GM19025 (cell line): ENCODE results near the gene VAV3.
"Not testable (repeated sequence)": the region's sequence is repeated elsewhere in the genome, so short reads cannot be mapped to it uniquely, and the experiment has no call there.

Experiments used
- ATAC-seq: cut with Tn5 transposase; IDR thresholded peaks from one replicate; pipeline ENCODE4 v1.9.1; 2021; ENCODE audit warnings: mild to moderate bottlenecking, low read depth, moderate library complexity; ENCODE audit not compliant: unreplicated experiment

Gene VAV3

DNA sequence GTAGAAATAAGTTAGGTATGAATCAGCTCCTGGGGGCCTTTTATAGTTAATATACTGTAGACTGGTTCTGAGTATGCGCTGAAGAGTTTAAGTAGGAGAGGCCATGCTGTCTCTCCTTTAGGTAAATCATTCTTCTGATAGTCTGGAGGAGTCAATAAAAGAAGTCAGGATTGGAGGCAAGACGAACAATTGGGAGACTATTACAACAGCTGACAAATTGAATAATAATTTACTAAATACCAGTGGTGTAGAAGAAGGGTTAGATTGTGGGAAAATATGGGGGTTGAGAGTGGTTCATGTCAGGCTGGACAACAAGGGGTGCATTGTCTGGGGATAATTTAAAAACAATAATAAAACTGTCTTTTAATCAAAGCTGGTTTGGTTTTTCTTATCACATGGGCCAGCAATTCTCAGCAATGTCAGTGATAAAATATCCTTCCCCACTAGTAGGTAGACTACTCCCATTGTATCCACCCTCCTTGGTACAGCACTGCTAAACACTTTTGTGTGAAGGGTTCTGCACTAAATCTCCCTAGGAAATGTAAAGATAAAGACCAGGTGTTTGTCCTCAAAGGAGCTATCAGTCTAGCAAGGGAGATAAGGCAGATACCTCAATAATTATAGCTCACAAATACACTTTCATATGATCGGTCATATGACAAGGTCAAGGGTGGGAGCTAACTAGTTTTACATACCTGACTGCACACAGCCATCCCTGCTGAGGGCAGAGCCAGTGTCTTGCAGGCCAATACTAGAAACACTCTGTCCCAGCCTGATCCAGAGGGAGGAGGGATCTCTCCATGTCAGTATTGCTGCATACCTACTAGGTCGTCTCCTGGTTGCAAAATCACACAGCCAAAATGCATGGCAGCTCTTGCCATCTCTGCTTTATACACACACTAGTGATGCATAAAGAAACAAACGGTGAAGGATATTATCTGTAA lies 299.7 kb downstream of the VAV3 start:
- no peak for ATAC-seq

DNA sequence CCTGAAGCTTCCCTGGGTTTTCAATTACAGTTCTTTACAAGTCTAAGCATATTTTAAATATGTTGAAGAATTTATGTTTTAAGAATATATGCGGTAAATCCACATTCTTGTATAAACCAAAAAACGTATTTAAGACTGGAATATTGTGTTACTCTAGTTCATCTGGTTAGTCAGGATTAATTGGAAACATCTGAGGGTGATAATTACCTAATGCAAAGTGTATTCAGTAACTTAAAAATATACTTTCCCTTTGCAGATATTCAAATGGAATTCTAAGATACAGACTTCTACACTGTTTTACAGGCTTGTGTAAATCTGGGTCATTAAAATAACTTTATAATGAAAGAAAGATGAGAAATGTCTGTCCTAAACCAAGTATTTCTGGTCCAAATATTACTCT lies 302.0 kb downstream of the VAV3 start:
- no peak for ATAC-seq

DNA sequence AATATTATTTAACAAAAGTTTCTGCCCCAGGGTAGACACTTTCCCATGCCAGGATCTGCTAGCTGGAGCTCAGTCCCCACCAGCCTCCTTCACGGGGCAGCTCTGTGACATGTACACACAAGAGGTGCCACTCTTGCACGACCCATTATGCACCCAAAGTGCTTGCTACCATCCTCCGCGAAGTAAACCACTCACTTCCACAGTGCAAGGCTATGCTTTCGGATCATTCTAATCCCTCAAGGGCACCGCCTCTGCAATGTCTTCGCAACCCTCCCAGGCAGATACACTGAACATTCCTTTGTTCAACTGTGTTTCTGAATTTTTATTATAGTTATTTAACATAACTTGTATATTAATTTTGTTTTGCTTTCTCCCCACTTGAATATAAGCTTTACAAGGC lies 303.8 kb downstream of the VAV3 start:
- ATAC-seq, result no peak

DNA sequence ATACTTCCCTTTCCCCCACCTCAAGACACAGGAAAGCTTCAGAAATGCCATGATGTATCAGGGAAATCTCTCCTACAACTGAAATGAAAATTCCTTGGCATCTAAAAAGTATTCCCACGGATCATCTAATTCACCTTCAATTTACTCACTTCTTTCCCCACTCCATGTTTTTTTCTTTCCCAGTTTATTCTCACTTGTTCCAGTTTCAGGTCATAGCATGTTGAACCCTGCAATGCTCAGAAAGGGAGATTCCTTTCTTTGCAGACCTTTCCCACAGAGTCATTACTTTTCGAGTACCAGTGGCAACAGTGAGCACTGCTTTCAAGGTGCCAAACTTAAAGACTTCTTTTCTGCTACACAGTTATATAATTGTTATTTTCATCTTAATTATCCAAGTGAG lies 305.0 kb downstream of the VAV3 start:
- ATAC-seq, result no peak

DNA sequence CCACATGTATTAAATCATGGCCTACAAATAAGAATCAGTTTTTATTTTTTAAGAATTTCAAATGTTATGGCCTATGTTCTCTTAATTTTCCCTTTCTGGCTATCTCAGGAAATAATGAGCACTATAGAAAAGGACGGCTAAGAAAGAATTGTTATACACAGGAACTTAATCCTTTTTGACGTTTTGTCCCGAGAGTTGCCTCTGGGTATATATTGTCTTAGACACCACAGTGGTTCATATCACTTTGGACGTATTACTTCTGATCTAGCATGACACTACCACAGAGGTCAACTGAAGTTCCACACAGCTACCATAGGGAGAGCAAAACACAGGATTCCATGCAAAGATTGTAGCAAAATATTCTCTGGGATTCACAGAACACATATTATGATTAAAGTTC lies 307.6 kb downstream of the VAV3 start:
- ATAC-seq, result no peak

DNA sequence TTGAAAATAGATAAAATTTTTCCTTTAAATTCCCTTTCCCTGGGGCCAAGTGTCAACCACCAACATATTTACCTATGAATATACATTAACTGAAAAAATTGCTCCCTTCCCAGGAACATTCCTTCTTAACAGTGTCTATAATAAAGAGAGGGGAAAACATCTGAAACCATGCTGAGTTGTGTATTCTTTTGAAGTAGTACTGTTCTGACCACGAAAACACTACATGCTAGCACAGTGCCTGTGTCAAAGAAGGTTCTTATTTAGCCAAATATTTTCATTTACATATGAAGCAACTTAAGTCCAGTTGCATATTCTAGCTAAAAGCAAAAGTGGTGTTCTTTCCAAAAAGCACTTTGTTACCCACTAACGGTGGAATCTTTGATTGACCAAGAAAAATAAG lies 311.2 kb downstream of the VAV3 start:
- ATAC-seq, result no peak

DNA sequence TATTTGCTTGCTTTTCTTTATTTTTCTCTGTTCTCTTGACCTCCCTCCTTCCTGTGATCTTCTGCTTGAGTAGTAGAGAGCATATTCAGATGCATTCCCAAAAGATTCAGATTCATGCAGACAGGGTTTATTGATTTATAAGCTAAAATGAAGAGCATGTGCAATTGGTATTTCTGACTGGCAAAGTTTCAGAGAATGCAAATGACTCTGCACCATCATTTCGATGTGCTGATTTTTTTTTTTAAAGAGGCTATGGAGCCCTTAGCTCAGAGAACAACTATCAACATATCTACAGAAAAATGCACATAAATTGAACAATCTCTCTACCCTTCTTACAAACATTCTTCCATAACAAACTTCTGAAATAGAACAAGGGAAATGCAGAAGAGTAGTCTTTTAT lies 312.0 kb downstream of the VAV3 start:
- ATAC-seq, result no peak

DNA sequence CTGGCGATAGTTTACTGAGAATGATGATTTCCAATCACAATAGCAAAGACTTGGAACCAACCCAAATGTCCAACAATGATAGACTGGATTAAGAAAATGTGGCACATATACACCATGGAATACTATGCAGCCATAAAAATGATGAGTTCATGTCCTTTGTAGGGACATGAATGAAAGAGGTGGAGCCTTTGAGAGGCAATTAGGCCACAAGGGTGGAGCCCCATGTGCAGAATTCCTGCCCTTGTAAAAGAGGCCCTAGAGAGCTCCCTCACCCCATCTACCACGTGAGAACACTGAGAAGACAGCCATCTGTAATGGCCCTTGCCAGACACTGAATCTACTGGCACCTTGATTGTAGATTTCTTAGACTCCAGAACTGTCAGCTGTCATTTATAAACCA lies 314.2 kb downstream of the VAV3 start:
- not testable (repeated sequence) for ATAC-seq

DNA sequence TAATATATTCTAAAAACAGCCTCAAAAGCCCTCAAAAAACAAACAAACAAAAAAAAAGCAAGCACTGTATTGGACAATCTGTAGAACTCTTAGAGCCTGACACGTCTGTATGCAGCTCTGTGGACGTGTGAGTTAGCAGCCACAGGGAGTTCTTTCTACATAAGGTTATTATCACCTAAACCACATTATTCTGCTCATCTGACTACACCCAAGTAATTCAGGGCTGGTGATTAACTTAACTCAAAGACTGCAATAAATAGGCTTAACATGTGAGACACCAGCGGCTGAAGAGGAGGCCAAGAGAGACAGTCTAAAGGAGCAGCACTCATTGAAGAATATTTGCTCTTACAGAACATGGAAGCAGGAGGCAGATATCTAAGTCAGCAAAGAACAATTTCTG lies 316.0 kb downstream of the VAV3 start:
- ATAC-seq, result no peak

DNA sequence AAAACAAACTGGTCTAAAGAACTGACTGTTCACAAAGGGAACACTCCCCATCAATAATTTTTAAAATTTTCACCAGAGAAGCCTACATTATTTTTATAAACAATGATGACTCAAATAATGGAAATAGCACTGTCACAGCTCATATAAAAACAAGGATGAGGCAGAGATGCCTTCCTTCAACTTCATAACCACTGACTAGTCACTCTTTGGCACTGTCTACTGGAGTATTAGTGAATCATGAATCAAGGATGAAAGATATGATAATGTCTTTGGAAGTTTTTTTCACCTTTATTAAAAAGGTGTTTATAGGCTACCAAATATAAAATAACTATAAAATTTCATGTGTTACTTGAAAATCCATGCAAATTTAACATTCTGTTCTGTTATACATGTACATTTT lies 316.9 kb downstream of the VAV3 start:
- ATAC-seq, result no peak

DNA sequence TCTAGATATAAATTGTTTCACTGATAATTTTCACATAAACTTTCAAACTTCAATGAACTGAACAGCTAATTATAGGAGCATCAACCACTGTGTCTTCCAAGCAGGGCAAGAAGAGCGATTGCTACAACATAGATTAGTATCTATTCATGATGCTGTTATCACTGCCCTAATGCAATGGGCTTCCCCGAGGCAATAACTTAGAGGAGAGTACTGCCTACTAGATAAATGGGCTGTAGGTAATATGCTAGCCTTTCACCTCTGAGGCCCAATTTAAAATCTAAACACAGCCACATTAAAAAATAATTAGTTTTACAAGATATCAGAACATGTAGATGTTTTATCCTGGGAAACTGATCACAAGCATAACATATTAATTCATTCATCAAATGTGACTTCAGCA lies 318.0 kb downstream of the VAV3 start:
- ATAC-seq, result no peak

DNA sequence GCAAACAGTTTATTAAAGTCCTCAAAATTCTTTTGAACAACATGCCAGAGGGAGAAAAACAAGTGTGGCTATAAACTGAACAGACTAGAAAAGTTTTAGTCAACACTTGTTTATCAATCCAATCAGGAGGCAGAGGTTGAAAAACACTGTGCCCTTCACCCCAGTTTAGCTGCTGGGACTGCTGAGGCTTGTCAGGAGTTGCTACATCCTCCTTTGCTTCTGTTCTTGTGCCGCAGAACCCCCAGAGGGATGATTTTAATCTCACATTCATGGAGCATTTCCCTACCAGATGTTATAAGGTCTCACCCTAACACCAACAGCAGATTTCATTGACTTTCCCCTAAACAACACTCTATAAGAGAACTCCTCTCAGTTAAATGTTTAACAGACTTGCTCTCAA lies 321.2 kb downstream of the VAV3 start:
- no peak for ATAC-seq

DNA sequence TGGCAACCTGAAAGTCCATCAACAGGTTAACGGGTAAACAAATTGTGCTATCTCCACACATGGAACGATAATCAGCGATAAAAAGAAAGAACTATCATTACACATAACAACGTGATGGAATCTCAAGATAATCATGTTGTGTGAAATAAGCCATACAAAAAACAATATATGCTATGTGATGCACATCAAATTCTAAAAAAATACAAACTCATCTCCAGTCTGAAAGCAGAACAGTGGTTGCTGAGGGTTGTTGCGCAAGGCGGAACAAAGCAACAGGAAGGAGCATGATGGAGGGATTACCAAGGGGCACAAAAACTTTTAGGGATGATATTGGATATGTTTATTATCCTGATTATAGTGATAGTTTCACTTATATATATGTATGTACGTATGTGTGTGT lies 324.8 kb downstream of the VAV3 start:
- ATAC-seq, result no peak

DNA sequence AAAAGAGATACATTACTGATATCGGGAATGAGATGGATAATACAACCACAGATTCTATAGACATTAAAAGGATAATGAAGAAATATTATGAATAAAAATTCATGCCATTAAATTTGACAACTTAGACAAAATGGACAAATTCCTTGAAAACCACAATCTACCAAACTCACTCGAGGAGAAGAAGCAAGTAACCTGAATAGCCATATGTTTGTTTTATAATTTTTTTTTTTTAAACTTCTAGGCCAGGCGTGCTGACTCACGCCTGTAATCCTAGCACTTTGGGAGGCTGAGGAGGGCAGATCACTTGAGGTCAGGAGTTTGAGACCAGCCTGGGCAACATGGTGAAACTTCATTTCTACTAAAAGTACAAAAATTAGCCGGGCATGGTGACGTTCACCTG lies 327.9 kb downstream of the VAV3 start:
- no peak for ATAC-seq

DNA sequence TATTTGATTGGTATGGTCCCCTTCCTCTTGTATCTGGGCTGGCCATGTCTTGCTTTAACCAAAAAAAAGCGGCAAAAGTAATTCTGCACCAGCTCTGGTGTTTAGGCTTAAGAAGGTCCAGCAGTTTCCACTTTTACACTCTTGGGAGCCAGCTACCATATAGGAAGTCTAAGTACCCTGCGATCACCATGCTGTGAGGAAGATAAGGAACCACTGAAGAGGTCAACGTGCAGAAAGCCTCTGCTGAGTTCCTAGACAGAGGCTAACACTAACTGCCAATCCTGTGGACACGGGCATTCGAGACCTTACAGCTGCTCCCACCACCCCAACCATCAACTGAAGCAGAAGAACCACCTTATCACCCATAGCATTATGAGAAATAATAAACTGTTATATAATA lies 331.4 kb downstream of the VAV3 start:
- no peak for ATAC-seq

DNA sequence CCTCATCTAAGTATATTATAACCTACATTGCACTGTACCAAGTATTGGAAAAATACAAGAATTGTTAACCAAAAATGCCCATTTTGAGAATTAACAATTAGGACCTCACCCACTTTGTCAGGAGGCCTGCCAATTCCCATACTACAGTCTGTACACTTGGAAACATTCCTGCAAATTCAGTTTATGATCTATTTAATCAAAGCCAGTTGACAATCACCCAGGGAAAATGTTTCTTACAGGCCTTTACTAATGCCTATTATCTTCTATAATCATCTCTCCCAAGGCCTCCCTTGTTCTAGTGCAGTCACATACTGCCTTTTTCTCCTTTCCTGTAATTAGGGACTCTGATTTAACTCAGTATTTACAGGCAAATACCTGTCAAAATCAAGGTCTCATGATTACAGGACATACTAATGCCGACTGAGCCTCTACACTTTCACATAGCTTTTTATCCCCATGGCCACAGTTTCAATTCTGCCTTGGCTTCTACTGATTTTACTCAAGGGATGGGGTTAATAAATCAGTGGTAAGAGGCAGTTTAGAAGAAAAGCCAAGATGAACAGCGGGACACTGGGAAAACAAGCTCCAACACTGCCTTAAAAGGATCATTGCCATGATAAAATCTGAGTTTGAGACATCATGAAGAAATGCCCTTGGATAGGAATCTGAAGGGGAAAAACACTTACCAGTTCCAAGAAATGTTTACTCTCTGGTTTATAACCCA lies 338.7 kb downstream of the VAV3 start:
- no peak for ATAC-seq

DNA sequence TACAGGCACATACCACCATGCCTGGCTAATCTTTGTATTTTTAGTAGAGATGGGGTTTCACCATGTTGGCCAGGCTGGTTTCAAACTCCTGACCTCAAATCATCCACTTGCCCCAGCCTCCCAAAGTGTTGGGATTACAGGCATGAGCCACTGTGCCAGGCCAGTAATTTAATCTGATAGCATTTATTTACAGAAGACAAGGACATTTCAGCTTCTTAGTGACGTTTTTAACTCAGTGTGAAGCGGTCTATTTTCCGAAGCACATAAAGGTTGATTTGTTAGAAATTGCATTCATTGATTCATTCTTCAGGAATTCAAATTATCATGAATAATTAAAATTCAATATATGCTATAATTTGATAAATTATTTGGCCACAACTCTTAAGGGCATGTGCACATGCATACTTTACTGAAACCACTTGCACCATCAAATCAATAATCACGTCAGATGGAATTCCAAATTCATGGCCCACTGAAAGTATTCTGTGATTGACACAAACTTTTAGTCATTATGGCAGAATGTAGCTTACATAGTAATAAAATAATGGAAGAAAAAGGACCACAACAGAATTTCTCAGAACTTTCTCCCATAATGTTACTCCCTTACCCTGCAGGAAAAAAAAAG lies 339.5 kb downstream of the VAV3 start:
- ATAC-seq, result no peak

DNA sequence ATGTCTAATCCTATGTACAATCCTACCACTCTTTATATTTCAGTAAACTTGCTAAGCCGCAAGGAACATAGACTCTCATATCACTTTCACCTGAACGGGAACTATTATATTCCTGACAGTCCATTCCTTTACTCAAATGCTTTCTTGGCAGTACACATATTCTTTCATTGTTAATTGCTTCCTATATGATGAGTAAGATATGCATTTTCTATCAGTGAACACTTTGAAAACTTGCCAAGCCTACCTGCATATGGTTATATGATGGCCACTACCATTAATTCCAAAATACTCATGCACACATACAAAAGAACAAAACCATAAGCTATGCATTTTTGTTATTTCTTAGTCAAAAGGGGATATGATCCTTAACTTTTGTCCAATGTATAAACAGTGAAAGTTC lies 341.5 kb downstream of the VAV3 start:
- ATAC-seq, result no peak

DNA sequence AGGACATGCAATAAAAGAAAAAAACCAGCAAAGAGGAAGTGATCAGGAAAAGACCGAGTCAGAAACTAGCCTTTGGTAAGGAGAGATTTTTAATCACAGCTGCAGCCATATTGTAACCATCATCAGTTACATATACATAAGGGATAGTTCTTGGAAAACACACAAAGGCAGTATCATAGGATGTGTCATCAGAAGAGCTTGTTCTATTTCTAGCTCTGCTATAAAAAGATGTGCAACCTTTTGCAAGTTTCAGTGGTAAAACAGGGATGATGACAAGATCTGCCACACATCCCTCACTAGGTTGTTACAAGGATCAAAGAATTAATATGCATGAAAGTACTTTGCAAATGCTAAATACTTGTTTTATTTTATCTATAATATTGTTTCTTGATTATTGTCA lies 342.0 kb downstream of the VAV3 start:
- ATAC-seq, result no peak

DNA sequence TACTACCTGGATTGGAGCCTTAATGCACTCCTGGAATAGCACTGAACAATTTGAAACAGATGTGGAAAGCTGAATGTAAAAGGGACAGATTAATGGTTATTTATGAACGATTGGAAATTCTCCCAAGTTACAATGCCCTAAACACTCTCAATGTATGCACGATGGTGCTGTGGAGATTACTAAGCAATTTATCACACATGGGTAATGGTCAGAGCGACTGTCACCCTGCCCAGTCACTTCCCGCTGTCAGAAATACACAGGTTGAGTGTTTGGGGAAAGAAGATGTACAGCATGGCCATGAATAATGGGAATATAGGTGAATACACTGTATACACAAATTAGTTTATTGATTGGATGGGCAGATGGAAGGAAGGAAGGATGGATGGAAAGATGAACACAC lies 342.4 kb downstream of the VAV3 start:
- no peak for ATAC-seq

DNA sequence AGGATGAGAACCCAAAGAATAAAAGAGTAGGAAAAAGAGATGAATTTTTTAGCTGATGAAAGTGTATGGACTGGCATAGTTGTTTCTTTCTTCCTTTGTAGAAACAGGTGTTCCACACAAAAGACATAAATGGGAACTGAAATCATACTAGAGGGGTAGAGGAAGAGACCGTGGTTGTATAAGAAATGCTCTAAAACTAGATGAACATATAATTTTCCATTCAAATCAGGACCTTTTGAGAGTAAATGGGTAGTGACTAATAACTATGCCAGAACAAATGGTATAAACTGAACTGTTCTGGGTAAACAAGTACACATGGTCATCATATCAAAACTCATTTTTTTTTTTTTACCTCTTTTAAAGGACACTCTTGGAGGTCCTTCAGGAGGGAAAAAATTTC lies 344.2 kb downstream of the VAV3 start:
- no peak for ATAC-seq

DNA sequence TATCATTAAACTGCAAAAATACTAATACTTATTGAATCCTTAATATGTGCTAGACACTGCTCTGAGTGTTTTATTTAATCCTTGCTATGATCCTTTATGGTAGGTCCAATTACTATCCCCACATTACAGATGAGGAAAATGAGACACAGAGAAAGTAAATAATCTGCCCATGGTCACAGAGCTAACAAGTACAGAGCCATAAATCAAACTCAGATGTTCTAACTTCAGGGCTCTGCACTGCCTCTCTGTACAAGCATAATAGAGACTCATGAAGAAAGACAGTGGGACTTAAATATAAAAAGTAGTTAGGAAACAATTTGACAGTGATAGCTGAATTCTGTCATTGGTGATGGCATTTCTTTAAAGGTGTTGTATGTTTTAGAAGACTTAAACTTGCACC lies 346.4 kb downstream of the VAV3 start:
- ATAC-seq, result no peak
